Esophagus squamous epithelium (tissue), 5 donors: ENCODE measurements around the gene SNX19. TPM values are rescaled to one million over a fixed set of nuclear protein-coding genes. Genes with fewer than 3 reads are reported as not detected.
"Not testable (repeated sequence)": the region's sequence is repeated elsewhere in the genome, so short reads cannot be mapped to it uniquely, and the experiment has no call there.

Source experiments
- DNase-seq: peaks from one replicate; lab custom pipeline; 2025; lab: John Stamatoyannopoulos, UW
- H3K27ac ChIP-seq, 4 donors: fragments of 200-600 bp; sonication (generic); one replicate each; pipeline ENCODE4 v1.5.1; 2016 to 2019; ENCODE audit warnings: mild to moderate bottlenecking in 1 of 4
- H3K27me3 ChIP-seq, 4 donors: fragments of 200-600 bp; sonication (generic); 1 replicate in 3 of 4; 2 replicates in 1 of 4; pipeline versions ENCODE4 v1.5.1 to v1.6.0; 2017 to 2021; ENCODE audit warnings: antibody characterized with exemption in 1 of 4
- H3K36me3 ChIP-seq, 3 donors: fragments of 200-600 bp; sonication (generic); one replicate each; pipeline ENCODE4 v1.5.1; 2016 to 2019
- H3K4me1 ChIP-seq, 3 donors: fragments of 200-600 bp; sonication (generic); one replicate each; pipeline ENCODE4 v1.5.1; 2017 to 2019
- H3K4me3 ChIP-seq, 4 donors: fragments of 200-600 bp; sonication (generic); 1 replicate in 3 of 4; 2 replicates in 1 of 4; pipeline ENCODE4 v1.5.1; 2016 to 2019; ENCODE audit warnings: mild to moderate bottlenecking in 2 of 4, moderate library complexity in 1 of 4
- H3K9me3 ChIP-seq, 3 donors: fragments of 200-600 bp; sonication (generic); one replicate each; pipeline ENCODE4 v1.5.1; 2016 to 2019
- POLR2A ChIP-seq, 4 donors: fragments of 450-650 bp; IDR thresholded peaks; one replicate each; pipeline ENCODE4 v1.6.1; 2017; ENCODE audit warnings: antibody characterized with exemption in 4 of 4, mild to moderate bottlenecking in 4 of 4, moderate library complexity in 3 of 4
- WGBS, 2 donors: methylation state at CpG; one replicate each; pipeline ENCODE4 v1.1.5; 2018; 5-methylcytosine and 5-hydroxymethylcytosine counted together
- intact Hi-C: fragments of 100-400 bp; cut with DNase I; formaldehyde crosslinking; loops from one replicate; pipeline ENCODE4 v1.15.0; 2022
- total RNA-seq, 4 donors: library from RNA; depleted of rRNA; stranded (reverse); fragments of >200 nt; gene quantifications; one replicate each; pipeline ENCODE4 v1.1.0, GENCODE V29; 2016
- TF ChIP-seq, protein P1 (sequence below), 6 experiments: fragments of 450-650 bp in 4 of 6; fragments of 200-600 bp in 2 of 6; sonication (generic) in 2 of 6; IDR thresholded peaks; one replicate each; pipeline ENCODE4 v1.5.1; 2016 to 2019; ENCODE audit warnings: antibody characterized with exemption in 6 of 6, mild to moderate bottlenecking in 4 of 6, moderate library complexity in 4 of 6
- donor health status: DM: yes; HTN: yes; CAD: no.

The SNX19 gene
- total RNA-seq, 4 donors from 2014 or later: 38.0 to 75.0 (median 52.1) TPM

DNA sequence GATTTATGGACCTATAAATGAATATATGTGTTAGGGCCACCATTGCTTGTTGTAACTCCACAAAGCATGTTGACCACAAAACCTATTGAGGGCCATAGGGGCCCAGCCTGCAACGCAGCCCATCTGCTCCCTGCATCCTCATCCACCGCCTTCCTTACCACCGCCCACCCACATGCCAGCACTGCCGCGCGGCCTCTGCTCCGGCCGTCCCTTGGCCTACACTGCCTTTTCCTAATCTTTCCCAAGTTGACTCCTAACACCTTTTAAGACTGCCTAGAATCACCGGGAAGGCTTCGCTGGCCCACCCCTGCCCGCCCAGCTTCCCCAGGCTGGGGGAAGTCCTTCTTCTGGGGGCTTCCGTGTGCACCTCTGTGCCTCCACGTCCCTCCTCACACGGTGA is 55.0 kb downstream of the SNX19 start:
- intact Hi-C loops: loop anchor here (5.0 kb wide), 1 partner anchor 424 kb away; no protein-coding TSS in a partner anchor
- TF ChIP-seq, protein P1, sequence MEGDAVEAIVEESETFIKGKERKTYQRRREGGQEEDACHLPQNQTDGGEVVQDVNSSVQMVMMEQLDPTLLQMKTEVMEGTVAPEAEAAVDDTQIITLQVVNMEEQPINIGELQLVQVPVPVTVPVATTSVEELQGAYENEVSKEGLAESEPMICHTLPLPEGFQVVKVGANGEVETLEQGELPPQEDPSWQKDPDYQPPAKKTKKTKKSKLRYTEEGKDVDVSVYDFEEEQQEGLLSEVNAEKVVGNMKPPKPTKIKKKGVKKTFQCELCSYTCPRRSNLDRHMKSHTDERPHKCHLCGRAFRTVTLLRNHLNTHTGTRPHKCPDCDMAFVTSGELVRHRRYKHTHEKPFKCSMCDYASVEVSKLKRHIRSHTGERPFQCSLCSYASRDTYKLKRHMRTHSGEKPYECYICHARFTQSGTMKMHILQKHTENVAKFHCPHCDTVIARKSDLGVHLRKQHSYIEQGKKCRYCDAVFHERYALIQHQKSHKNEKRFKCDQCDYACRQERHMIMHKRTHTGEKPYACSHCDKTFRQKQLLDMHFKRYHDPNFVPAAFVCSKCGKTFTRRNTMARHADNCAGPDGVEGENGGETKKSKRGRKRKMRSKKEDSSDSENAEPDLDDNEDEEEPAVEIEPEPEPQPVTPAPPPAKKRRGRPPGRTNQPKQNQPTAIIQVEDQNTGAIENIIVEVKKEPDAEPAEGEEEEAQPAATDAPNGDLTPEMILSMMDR (IDR thresholded peaks at IDR 0.05): no peak
- TF ChIP-seq POLR2A (IDR thresholded peaks at IDR 0.05): no peak
- Histone ChIP-seq H3K27me3 (no peaks in the 10 kb centered on the region), H3K36me3 (no peaks in the 10 kb centered on the region), H3K27ac (no peak overlapping the region), H3K4me1 (peaks cover 0 to 24% (median 4%) of the 10 kb centered on the region in 3 donors), H3K9me3 (no peaks in the 10 kb centered on the region), H3K4me3 (no peak overlapping the region)
- no peak for DNase-seq
- WGBS, 2 donors: 87 to 88% methylated on average over 12 to 13 of the region's 14 CpGs

DNA sequence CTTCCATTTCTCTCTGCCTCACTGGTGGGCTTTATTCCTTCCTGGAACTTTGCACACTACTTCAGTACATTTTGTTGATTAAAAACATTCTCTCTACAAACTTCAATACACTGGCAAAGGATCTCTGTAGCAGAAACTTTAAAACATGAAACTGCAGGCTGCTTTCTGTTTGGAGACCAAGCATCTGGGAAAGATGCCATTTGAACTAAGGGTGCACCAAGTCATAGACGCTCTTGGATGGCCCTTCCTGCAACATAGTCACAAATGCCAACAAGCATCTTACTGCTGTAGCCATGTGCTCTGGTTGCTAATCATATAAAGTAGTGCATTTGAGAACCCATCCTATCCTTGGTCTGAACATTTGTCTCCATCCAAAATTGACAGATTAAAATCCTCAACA is 56.4 kb downstream of the SNX19 start:
- no peaks in the 10 kb centered on the region for H3K9me3 ChIP-seq
- TF ChIP-seq, protein P1 (IDR thresholded peaks at IDR 0.05): no peak
- TF ChIP-seq POLR2A (IDR thresholded peaks at IDR 0.05): no peak
- peaks cover 0 to 24% (median 4%) of the 10 kb centered on the region in 3 donors for H3K4me1 ChIP-seq
- no peak overlapping the region for H3K27ac ChIP-seq
- H3K36me3 ChIP-seq: no peaks in the 10 kb centered on the region
- H3K27me3 ChIP-seq: no peaks in the 10 kb centered on the region
- intact Hi-C loops: loop anchor here (5.0 kb wide), 1 partner anchor 423 kb away; no protein-coding TSS in a partner anchor
- whole genome bisulfite sequencing, 2 donors: 25 to 44% methylated on average over 1 of the region's 1 CpG
- no peak for DNase-seq
- no peak overlapping the region for H3K4me3 ChIP-seq

DNA sequence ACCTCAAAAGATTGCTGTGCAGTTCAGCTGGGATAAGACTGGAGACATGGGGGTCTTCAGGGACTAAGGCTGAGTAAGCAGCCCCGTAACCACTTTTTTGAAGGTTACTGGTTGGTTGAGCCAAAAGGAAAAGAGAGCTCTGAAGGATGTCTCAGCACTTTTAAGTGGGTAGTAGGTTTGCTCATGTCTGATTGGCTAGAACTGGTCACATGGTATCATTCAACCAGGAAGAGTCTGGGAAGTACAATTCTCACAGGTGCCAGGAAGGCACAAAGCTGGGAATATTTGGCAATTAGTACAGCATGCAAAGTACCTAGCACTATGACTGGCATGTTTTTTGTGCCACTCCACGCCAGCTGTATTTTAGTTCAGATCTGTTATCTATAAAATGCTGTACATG is 58.1 kb downstream of the SNX19 start:
- DNase-seq: no peak
- H3K27ac ChIP-seq: no peak overlapping the region
- H3K27me3 ChIP-seq: no peaks in the 10 kb centered on the region
- no peaks in the 10 kb centered on the region for H3K9me3 ChIP-seq
- intact Hi-C loops: no loop called here
- no peak overlapping the region for H3K4me3 ChIP-seq
- no peak for TF ChIP-seq POLR2A (IDR thresholded peaks at IDR 0.05)
- TF ChIP-seq, protein P1 (IDR thresholded peaks at IDR 0.05): no peak
- peaks cover 0 to 24% (median 4%) of the 10 kb centered on the region in 3 donors for H3K4me1 ChIP-seq
- no peaks in the 10 kb centered on the region for H3K36me3 ChIP-seq
- 90 to 95% methylated on average over 2 of the region's 2 CpGs for WGBS, 2 donors

DNA sequence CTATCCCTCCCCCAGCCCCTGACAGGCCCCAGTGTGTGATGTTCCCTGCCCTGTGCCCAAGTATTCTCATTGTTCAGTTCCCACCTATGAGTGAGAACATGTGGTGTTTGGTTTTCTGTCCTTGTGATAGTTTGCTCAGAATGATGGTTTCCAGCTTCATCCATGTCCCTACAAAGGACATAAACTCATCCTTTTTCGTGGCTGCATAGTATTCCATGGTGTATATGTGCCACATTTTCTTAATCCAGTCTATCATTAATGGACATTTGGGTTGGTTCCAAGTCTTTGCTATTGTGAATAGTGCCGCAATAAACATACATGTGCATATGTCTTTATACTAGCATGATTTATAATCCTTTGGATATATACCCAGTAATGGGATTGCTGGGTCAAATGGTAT is 60.6 kb downstream of the SNX19 start:
- peaks cover 0 to 11% (median 0%) of the 10 kb centered on the region in 3 donors for H3K4me1 ChIP-seq
- intact Hi-C loops, H3K27me3 ChIP-seq, DNase-seq, H3K36me3 ChIP-seq, H3K9me3 ChIP-seq, H3K27ac ChIP-seq, H3K4me3 ChIP-seq: not testable (repeated sequence)
- 90 to 100% methylated on average over 1 to 2 of the region's 2 CpGs for WGBS, 2 donors

DNA sequence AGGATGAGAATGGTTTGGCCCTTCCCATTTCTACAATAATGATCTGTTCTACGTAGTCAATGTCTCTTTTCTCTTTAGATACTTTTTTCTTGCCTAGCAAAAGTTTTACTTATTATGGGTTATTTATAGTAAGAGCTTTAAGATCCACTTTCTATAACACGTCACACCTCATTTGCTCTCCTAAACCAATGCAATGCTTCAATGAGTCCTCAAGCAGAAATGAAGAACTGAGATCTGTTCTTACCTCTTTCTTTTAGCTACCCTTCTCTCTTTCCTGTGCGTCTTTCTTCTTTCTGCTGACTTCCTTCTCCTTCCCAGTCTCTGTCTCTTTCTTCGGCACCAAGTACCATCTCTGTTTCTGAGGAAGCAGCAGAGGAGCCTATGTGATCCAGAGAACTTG is 61.8 kb downstream of the SNX19 start:
- H3K27me3 ChIP-seq: no peaks in the 10 kb centered on the region
- DNase-seq: no peak
- H3K36me3 ChIP-seq: no peaks in the 10 kb centered on the region
- TF ChIP-seq, protein P1 (IDR thresholded peaks at IDR 0.05): no peak
- TF ChIP-seq POLR2A (IDR thresholded peaks at IDR 0.05): no peak
- no peaks in the 10 kb centered on the region for H3K9me3 ChIP-seq
- no peak overlapping the region for H3K27ac ChIP-seq
- no peak overlapping the region for H3K4me3 ChIP-seq
- H3K4me1 ChIP-seq: peaks cover 0 to 8% (median 0%) of the 10 kb centered on the region in 3 donors
- intact Hi-C loops: loop anchor here (5.0 kb wide), 1 partner anchor 407 kb away; the partner anchor contains the start of gene ADAMTS15
- WGBS, 2 donors: 80 to 81% methylated on average over 4 of the region's 4 CpGs
